H1 (cell line): ENCODE measurements around the gene RYR3. TPM values are rescaled to one million over a fixed set of nuclear protein-coding genes. Genes with fewer than 3 reads are reported as not detected.

Experiments
- BACH1 ChIP-seq: IDR thresholded peaks from 2 replicates; pipeline ENCODE4 v1.6.1; 2012; ENCODE audit warnings: low read length, improper control_type of control experiment
- BCL11A ChIP-seq, 2 experiments: IDR thresholded peaks; one replicate each; pipeline ENCODE4 v1.6.1; 2011; ENCODE audit warnings: low read depth in 2 of 2, low read length in 2 of 2, mild to moderate bottlenecking in 2 of 2
- BRCA1 ChIP-seq: IDR thresholded peaks from 2 replicates; pipeline ENCODE4 v1.6.1; 2012; ENCODE audit warnings: low read depth, low read length, improper control_type of control experiment
- CBX5 ChIP-seq: fragments of 300-800, 300-1000 bp; sonication (generic); IDR thresholded peaks from 2 replicates; pipeline ENCODE4 v1.7.1; 2016; ENCODE audit warnings: antibody characterized with exemption, low read length, low read depth
- CHD7 ChIP-seq: fragments of 300-600 bp; sonication (generic); IDR thresholded peaks from 2 replicates; pipeline ENCODE4 v1.7.1; 2012; ENCODE audit warnings: low read length, moderate library complexity, mild to moderate bottlenecking, inconsistent platforms; ENCODE audit not compliant: insufficient replicate concordance
- RBBP5 ChIP-seq: IDR thresholded peaks from 2 replicates; pipeline ENCODE4 v1.7.1; 2012; ENCODE audit warnings: low read depth, mild to moderate bottlenecking, inconsistent platforms, low read length, moderate library complexity, borderline replicate concordance
- SAP30 ChIP-seq: fragments of 300-600 bp; sonication (generic); IDR thresholded peaks from 2 replicates; pipeline ENCODE4 v1.7.1; 2012; ENCODE audit warnings: low read length, moderate library complexity, mild to moderate bottlenecking, inconsistent platforms; ENCODE audit not compliant: insufficient read depth, insufficient replicate concordance
- SP2 ChIP-seq: IDR thresholded peaks from 2 replicates; pipeline ENCODE4 v1.6.1; 2012; ENCODE audit warnings: mild to moderate bottlenecking, low read length, inconsistent platforms
- polyA plus RNA-seq, 7 experiments: library from polyadenylated mRNA; depleted of rRNA in 3 of 7; stranded (reverse) in 5 of 7; unstranded in 2 of 7; fragments of >200 nt in 5 of 7; fragments of 200-250 nt in 2 of 7; gene quantifications; 1 replicate in 5 of 7; 2 replicates in 1 of 7; 4 replicates in 1 of 7; pipeline versions ENCODE4 v1.2.1 to v1.2.3, GENCODE V29; 2011 to 2013; ENCODE audit warnings: missing spikeins in 2 of 7, mixed read lengths in 2 of 7
- total RNA-seq: library from RNA; stranded (reverse); fragmentation: NEBNext Ultra II Directional; extraction: Animal tissue kit (Norgen Biotek cat#: 25700); gene quantifications from 2 replicates; pipeline ENCODE4 v1.2.1, GENCODE V29; 2021

RYR3 gene
- total and polyA plus RNA-seq, 2 of the 8 experiments (the other 6 are each of a cell fraction or from before 2014, with no cell fraction given) = 0.33 to 3.4 TPM

- no peak for TF ChIP-seq CHD7
- no peak for TF ChIP-seq SP2
- TF ChIP-seq SAP30 = no peak
- TF ChIP-seq RBBP5 = no peak
- no peak for TF ChIP-seq BCL11A (IDR thresholded peaks at IDR 0.05; ENCODE audit: low read depth in 2 of 2, low read length in 2 of 2)
- no peak for TF ChIP-seq CBX5
- TF ChIP-seq BRCA1 = no peak
- TF ChIP-seq BACH1 = no peak
Measured at GRCh38 chr15:33649217-33649933, 338.6 kb downstream of the RYR3 start (continued).
